Panc1 (cell line): ENCODE data around the gene SSR2. TPM values are rescaled to one million over a fixed set of nuclear protein-coding genes. Genes with fewer than 3 reads are reported as not detected.
A peak's percentile ranks its signal among the peaks of the same experiment; 100 is the strongest.

Experiments used
- ATAC-seq: fragments of 200-7000 bp; cut with Tn5 transposase; 2 replicates; pipeline ENCODE4 v1.9.1; 2020; ENCODE audit warnings: mild to moderate bottlenecking, moderate library complexity
- BruUV-seq: library from RNA; stranded (reverse); fragments of 400-500 nt; replicated peaks from 2 replicates; lab custom pipeline; 2021; lab: Mats Ljungman, UMichigan
- CTCF ChIA-PET: fragments of 300-600 bp; sonication (Branson Sonifier 250); formaldehyde crosslinking; loops from one replicate; lab custom pipeline; 2022; ENCODE audit warnings: antibody characterized with exemption; lab: Charles Lee
- POLR2A ChIA-PET: fragments of 300-600 bp; sonication (Branson Sonifier 250); formaldehyde crosslinking; loops from one replicate; lab custom pipeline; 2022; ENCODE audit warnings: antibody characterized with exemption; lab: Charles Lee
- DNase-seq: peaks from one replicate; pipeline ENCODE4 v3.0.0-alpha.2; 2010; ENCODE audit warnings: low read depth, low spot score
- H3K27ac ChIP-seq: 2 replicates; pipeline ENCODE4 v1.5.1; 2011; ENCODE audit warnings: mild to moderate bottlenecking, low read length, inconsistent platforms
- H3K27me3 ChIP-seq: fragments of 200-500 bp; sonication (Bioruptor generic); 2 replicates; pipeline ENCODE4 v1.6.0; 2014; ENCODE audit warnings: low read length, inconsistent platforms; ENCODE audit not compliant: control insufficient read depth, insufficient read depth
- H3K36me3 ChIP-seq: fragments of 200-500 bp; sonication (Bioruptor generic); 2 replicates; pipeline ENCODE4 v1.5.1; 2014; ENCODE audit warnings: inconsistent platforms, mild to moderate bottlenecking, low read length, moderate library complexity; ENCODE audit not compliant: control insufficient read depth, insufficient read depth
- H3K4me1 ChIP-seq: 2 replicates; pipeline ENCODE4 v1.5.1; 2011; ENCODE audit warnings: inconsistent platforms, mild to moderate bottlenecking, low read length, moderate library complexity; ENCODE audit not compliant: control insufficient read depth, insufficient read depth
- H3K4me3 ChIP-seq, 2 experiments: 2 replicates each; pipeline ENCODE4 v1.5.1; 2011 to 2012; ENCODE audit warnings: low read depth in 2 of 2, low read length in 2 of 2, mild to moderate bottlenecking in 2 of 2, inconsistent platforms in 1 of 2, moderate library complexity in 1 of 2
- H3K9me3 ChIP-seq: fragments of 200-500 bp; sonication (Bioruptor generic); 2 replicates; pipeline ENCODE4 v1.5.1; 2014; ENCODE audit warnings: low read depth, mild to moderate bottlenecking, inconsistent platforms, low read length, moderate library complexity; ENCODE audit not compliant: control insufficient read depth, insufficient read depth
- CTCF ChIP-seq: fragments of 450-650 bp; IDR thresholded peaks from 2 replicates; pipeline ENCODE4 v1.5.1; 2017; ENCODE audit warnings: mild to moderate bottlenecking
- POLR2AphosphoS5 ChIP-seq: IDR thresholded peaks from 2 replicates; pipeline ENCODE4 v1.6.1; 2012; ENCODE audit warnings: mild to moderate bottlenecking, low read depth, low read length, moderate library complexity
- SIN3A ChIP-seq: IDR thresholded peaks from 2 replicates; pipeline ENCODE4 v1.6.1; 2012; ENCODE audit warnings: low read depth, mild to moderate bottlenecking, low read length, moderate library complexity, borderline replicate concordance; ENCODE audit not compliant: insufficient read depth
- TCF7L2 ChIP-seq: IDR thresholded peaks from 2 replicates; pipeline ENCODE4 v1.6.1; 2011; ENCODE audit warnings: mild to moderate bottlenecking, low read depth, low read length, inconsistent platforms
- in situ Hi-C: cut with HindIII; loops from 2 replicates; pipeline ENCODE4 v1.10.0; 2016; ENCODE audit warnings: low sequenced_read_pairs, low pct_unique_long_range_greater_than_20kb
- intact Hi-C: fragments of 100-400 bp; cut with micrococcal nuclease; formaldehyde crosslinking; loops from one replicate; pipeline ENCODE4 v1.10.0; 2022; ENCODE audit not compliant: unreplicated experiment
- total RNA-seq: library from RNA; stranded (reverse); gene quantifications from one replicate; pipeline ENCODE4 v1.2.1, GENCODE V29; 2021; ENCODE audit not compliant: unreplicated experiment
- TF ChIP-seq, protein P1 (sequence below), 2 experiments: IDR thresholded peaks; 2 replicates each; pipeline ENCODE4 v1.6.1; 2011 to 2012; ENCODE audit warnings: low read depth in 2 of 2, control low read depth in 1 of 2, low read length in 1 of 2, mild to moderate bottlenecking in 1 of 2, moderate library complexity in 1 of 2; ENCODE audit not compliant: insufficient read depth in 1 of 2

Gene SSR2
- total RNA-seq, 1 experiment from 2014 or later: 252 TPM

DNA sequence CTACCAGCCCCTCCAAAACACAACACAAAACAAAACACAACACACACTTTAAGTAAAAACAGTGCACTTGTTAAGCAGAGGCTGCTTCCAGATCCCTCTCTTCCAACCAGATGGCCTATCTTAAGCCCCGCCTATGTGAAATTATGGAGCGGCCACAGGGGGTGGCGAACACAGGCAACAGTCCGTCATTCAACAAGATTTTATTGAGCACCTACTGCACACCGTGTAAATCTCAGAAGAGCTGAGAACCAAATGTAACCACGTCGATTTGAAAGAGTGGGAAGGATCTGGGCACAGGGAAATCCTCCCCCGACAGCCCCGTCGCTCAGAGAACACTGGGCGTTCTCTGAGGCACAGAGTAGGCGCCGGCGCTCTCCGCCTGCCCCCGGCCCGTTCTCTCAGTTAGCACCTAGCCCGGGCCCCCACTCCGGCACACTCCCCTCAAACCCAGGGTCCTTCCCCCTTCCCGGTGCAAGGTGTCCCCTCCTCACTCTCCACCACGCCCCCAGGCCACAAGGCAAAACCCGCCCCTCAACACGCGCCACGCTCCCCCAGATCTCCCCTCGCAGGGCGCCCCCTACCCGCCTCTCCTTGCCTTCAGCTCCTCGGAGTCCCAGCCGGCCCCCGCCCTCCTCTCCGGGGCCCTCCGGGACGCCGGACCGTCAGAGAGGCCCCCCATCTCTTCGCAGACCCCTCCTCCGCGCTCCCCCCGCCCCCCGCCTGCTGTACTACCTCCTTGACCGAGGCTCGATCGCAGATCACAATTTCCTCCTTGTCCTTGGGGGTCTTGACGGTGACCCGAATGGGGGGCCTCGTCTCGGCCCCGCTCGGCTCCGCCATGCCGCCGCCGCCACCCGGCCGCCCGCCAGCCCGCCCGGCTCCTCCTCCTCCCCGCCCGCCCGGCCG is 32.4 kb upstream of the SSR2 start:
- peaks cover 7% of the 10 kb centered on the region; the same call in 1 of the 2 replicates for H3K4me1 ChIP-seq
- intact Hi-C loops: no loop called here

DNA sequence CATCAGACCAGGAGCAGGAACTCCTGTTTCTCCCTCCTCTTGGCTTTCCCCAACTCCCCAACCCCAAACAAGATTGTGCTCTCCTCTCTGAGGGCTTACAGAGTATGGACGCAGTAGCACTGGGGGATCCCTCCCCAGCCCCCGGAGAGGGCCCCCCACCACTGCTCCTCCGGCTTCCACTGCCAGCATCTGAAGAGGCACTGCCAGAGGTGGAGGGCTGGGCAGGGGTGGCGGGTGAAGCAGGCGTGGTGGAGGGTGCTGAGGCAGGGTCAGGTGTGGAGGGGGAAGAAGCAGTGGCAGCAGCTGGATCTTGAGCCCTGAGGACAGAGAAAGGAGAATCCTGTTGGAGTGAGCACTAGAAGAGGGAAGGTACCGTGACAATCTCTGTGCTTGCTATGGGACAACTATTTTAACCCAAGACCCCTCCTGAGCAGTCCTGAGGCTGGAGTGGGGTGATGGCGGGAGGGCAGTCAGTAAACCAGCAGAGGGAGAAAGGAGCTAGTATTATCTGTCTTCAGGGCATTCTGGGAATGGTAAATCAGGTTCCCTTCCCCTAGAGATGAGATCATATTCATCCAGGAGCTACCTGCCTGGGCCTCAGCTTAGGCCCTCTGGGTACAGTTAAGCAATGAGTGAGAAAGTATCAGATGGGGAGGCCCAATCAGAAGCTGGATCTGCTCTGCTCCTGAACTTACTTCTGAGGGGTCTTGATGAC is 30.4 kb upstream of the SSR2 start:
- in situ Hi-C loops (no loop called here), intact Hi-C loops (no loop called here)
- BruUV-seq: no TSS peak
- no peaks in the 10 kb centered on the region for H3K27me3 ChIP-seq
- H3K27ac ChIP-seq: no peak overlapping the region
- POLR2A ChIA-PET: no interaction called here
- H3K4me3 ChIP-seq: no peak overlapping the region
- ATAC-seq: no peak
- DNase-seq: no peak
- H3K36me3 ChIP-seq: peaks cover 3% of the 10 kb centered on the region
- no peaks in the 10 kb centered on the region for H3K9me3 ChIP-seq
- CTCF ChIA-PET: no interaction called here
- H3K4me1 ChIP-seq: peaks cover 7% of the 10 kb centered on the region; the same call in 1 of the 2 replicates
- TF ChIP-seq POLR2AphosphoS5 (no peak), TCF7L2 (no peak), SIN3A (no peak), CTCF (no peak)
- TF ChIP-seq, protein P1, sequence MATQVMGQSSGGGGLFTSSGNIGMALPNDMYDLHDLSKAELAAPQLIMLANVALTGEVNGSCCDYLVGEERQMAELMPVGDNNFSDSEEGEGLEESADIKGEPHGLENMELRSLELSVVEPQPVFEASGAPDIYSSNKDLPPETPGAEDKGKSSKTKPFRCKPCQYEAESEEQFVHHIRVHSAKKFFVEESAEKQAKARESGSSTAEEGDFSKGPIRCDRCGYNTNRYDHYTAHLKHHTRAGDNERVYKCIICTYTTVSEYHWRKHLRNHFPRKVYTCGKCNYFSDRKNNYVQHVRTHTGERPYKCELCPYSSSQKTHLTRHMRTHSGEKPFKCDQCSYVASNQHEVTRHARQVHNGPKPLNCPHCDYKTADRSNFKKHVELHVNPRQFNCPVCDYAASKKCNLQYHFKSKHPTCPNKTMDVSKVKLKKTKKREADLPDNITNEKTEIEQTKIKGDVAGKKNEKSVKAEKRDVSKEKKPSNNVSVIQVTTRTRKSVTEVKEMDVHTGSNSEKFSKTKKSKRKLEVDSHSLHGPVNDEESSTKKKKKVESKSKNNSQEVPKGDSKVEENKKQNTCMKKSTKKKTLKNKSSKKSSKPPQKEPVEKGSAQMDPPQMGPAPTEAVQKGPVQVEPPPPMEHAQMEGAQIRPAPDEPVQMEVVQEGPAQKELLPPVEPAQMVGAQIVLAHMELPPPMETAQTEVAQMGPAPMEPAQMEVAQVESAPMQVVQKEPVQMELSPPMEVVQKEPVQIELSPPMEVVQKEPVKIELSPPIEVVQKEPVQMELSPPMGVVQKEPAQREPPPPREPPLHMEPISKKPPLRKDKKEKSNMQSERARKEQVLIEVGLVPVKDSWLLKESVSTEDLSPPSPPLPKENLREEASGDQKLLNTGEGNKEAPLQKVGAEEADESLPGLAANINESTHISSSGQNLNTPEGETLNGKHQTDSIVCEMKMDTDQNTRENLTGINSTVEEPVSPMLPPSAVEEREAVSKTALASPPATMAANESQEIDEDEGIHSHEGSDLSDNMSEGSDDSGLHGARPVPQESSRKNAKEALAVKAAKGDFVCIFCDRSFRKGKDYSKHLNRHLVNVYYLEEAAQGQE (IDR thresholded peaks at IDR 0.05; ENCODE audit: insufficient read depth in 1 of 2, low read depth in 2 of 2, low read length in 1 of 2): no peak

More for the DNA sequence above, 32.4 kb upstream of the SSR2 start:
- Histone ChIP-seq H3K27ac (peak overlapping the region; percentile 82), H3K4me3 (peak overlapping the region; percentile 72 to 87), H3K9me3 (no peaks in the 10 kb centered on the region), H3K27me3 (no peaks in the 10 kb centered on the region), H3K36me3 (peaks cover 3% of the 10 kb centered on the region; the same call in 1 of the 2 replicates)
- DNase-seq (peak; percentile 28), ATAC-seq (peak; percentile 54)
- in situ Hi-C loops: no loop called here
- ChIA-PET POLR2A (interaction anchor here (0.5 to 0.6 kb wide), 2 partner anchors 24 to 119 kb away, joined by 3 to 8 read pairs; partner anchors contain the start of gene KHDC4), CTCF (interaction anchor here (0.5 to 0.9 kb wide), 3 partner anchors 13 to 333 kb away, joined by 4 to 9 read pairs (median 6); no protein-coding TSS in a partner anchor)
- TF ChIP-seq CTCF (no peak), SIN3A (0 out of 2 replicates have a peak, but pooled peaks have one; percentile 32)
- no TSS peak for BruUV-seq
